ENCODE data around the gene ANKFY1. TPM values are rescaled to one million over a fixed set of nuclear protein-coding genes. Genes with fewer than 3 reads are reported as not detected.

Gene ANKFY1
- total RNA-seq, 1 donor from 2014 or later: 70.3 TPM

DNA sequence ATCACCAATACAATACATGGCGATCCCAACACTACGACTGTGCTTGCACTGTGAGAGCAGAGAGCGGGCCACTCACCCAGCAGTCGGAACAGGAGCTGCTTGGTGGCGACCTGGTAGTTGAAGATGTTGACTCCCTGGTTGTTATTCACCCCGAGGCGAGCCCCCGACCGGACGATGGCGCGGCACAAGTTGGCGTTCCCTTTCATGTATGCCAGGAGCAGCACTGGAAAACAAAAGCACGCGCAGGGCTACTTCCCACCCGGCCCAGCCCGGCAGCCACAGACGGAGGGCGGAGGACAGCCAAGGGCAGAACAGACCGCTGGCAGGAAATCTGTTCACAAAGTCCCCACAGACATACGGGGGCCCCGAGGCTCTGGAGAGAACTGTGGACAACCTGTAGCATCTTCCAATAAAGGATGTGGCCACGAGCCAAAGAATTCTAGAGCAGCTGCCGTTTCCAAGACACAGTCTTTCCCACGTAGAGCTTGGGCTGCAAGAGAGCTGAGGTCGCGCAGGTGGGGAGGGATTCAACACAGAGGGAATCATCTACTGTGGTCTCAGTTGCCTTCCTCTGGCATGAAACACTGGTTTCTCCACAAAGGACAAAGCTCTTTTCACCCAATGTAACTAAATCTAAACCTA lies 93.0 kb downstream of the ANKFY1 start:
- intact Hi-C loops (cut with DNase I): no loop called here
- ATAC-seq: no peak
- H3K27me3 ChIP-seq (ENCODE audit: low read depth): no peaks in the 10 kb centered on the region
- TF ChIP-seq CTCF (IDR thresholded peaks at IDR 0.05): no peak
- no peaks in the 10 kb centered on the region for H3K4me1 ChIP-seq
- no peak for DNase-seq
- H3K36me3 ChIP-seq: peaks cover 99% of the 10 kb centered on the region
- H3K4me3 ChIP-seq: no peak overlapping the region
- no peak overlapping the region for H3K27ac ChIP-seq
- H3K9me3 ChIP-seq: no peaks in the 10 kb centered on the region

GRCh38 chr17:4167786-4168185 lies 96.0 kb downstream of the ANKFY1 start:
- peaks cover 91% of the 10 kb centered on the region for H3K36me3 ChIP-seq
- ATAC-seq: no peak

DNA sequence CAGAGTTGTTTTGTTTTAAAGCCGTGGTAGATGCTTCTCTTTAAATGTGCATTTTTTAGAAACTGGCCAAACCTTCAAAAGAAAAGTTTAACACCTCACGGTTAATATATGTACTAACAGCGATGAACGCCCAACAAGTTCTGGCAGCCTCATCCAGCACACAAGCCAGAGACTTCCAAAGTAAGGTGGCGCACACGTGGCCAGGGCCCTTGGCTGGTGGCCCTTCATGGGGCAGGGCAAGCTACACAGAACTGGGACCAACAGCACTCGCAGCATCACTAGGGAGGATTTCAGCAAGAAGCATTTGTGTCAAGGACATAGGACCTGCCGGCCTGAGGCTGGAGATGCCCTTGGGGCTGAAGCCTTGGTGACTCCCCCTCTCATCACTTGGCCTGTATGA lies 97.4 kb downstream of the ANKFY1 start:
- Histone ChIP-seq H3K27me3 (ENCODE audit: low read depth) (no peaks in the 10 kb centered on the region), H3K36me3 (peaks cover 78% of the 10 kb centered on the region), H3K9me3 (no peaks in the 10 kb centered on the region), H3K4me3 (no peak overlapping the region), H3K27ac (no peak overlapping the region), H3K4me1 (peaks cover 18% of the 10 kb centered on the region)
- ATAC-seq: no peak
- TF ChIP-seq CTCF (IDR thresholded peaks at IDR 0.05): no peak
- intact Hi-C loops (cut with DNase I): no loop called here
- DNase-seq: no peak

More at GRCh38 chr17:4167786-4168185, 96.0 kb downstream of the ANKFY1 start:
- Histone ChIP-seq H3K4me1 (peaks cover 6% of the 10 kb centered on the region), H3K27me3 (ENCODE audit: low read depth) (no peaks in the 10 kb centered on the region), H3K27ac (no peak overlapping the region), H3K4me3 (no peak overlapping the region), H3K9me3 (no peaks in the 10 kb centered on the region)
- intact Hi-C loops (cut with DNase I): no loop called here
- DNase-seq: no peak
- no peak for TF ChIP-seq CTCF (IDR thresholded peaks at IDR 0.05)

DNA sequence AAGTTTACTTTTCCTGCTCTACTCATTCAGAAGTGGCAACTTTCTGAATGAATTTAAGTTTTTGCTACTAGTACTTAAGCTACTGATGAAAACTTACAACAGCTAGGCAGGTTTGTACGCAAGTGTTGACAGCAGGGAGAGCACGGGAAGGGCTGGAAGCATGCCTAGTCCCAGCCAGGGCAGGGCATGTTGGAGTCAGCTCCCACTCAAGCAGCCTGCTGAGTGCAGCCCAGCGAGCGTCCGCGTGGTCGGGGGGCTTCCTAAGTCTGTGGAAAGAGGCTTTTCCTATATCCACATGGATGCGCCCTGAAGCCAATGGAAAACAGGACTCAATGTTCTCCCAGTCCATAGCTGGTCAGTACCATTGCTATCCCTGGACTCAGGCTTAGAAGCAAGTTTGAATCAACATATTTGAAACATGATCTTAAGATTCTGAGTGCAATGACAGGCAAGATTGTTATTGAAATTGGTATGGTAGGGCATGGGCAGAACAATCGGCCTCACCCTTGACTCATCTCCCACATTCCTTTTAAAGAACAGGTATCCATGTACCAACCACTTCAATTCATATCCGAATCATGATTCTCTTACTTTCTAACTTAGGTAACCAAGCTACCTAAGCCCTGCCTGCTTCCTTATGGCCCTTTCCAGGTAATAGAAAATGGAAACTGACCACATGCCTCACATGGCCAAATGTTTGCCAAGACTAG lies 98.3 kb downstream of the ANKFY1 start:
- H3K27ac ChIP-seq: no peak overlapping the region
- peaks cover 68% of the 10 kb centered on the region for H3K36me3 ChIP-seq
- DNase-seq: no peak

DNA sequence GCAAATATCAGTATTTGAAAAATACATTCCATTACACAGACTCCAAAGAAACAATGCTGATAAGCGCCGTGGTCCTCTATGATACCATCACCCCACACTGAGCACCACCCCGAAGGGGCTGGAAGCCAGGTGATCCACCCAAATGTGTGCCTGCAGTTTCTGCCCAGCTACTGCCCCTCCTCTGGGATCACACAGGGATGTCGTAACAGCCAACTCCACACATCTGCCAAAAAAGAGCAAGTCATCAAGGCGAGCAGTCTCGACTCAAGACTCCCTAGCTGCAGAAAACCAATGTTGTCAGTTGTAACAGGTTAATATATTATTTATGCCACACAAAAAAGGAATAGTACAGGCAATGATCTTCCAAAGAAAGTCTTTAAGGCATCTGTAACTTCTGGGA lies 99.8 kb downstream of the ANKFY1 start:
- intact Hi-C loops (cut with DNase I): no loop called here
- no peaks in the 10 kb centered on the region for H3K9me3 ChIP-seq
- peaks cover 56% of the 10 kb centered on the region for H3K36me3 ChIP-seq
- H3K27ac ChIP-seq: no peak overlapping the region
- H3K4me3 ChIP-seq: no peak overlapping the region
- DNase-seq (no peak), ATAC-seq (no peak)
- H3K27me3 ChIP-seq (ENCODE audit: low read depth): no peaks in the 10 kb centered on the region
- TF ChIP-seq CTCF (IDR thresholded peaks at IDR 0.05): no peak
- H3K4me1 ChIP-seq: peaks cover 24% of the 10 kb centered on the region

More for the DNA sequence above, 98.3 kb downstream of the ANKFY1 start:
- ATAC-seq: no peak
- intact Hi-C loops (cut with DNase I): no loop called here
- Histone ChIP-seq H3K27me3 (ENCODE audit: low read depth) (no peaks in the 10 kb centered on the region), H3K4me3 (no peak overlapping the region), H3K9me3 (no peaks in the 10 kb centered on the region), H3K4me1 (peaks cover 24% of the 10 kb centered on the region)
- no peak for TF ChIP-seq CTCF (IDR thresholded peaks at IDR 0.05)

All from lower lobe of right lung (tissue), 2 donors.